ENCODE measurements around the gene RCSD1. TPM values are rescaled to one million over a fixed set of nuclear protein-coding genes. Genes with fewer than 3 reads are reported as not detected.
A peak's percentile ranks its signal among the peaks of the same experiment; 100 is the strongest.

Gene RCSD1
- total RNA-seq, 3 donors from 2014 or later (not counting 1 experiment from before 2014, with no cell fraction given) = 86.3 to 130 (median 110) TPM

- DNase-seq (no peak), ATAC-seq (no peak)
- no peaks in the 10 kb centered on the region for H3K27me3 ChIP-seq (ENCODE audit: control insufficient read depth, insufficient read depth, low read length)
- peak overlapping the region; percentile 76 for H3K27ac ChIP-seq (ENCODE audit: low read length)
- Mint-ChIP-seq H3K4me3 (peak overlapping the region; percentile 47), H3K9me3 (peaks cover 2 to 3% of the 10 kb centered on the region in 2 donors), H3K36me3 (no peaks in the 10 kb centered on the region), H3K4me1 (peaks cover 29 to 37% of the 10 kb centered on the region in 2 donors), H3K27ac (peak overlapping the region; percentile 32 to 68), H3K27me3 (ENCODE audit: low read depth in 2 of 2) (no peaks in the 10 kb centered on the region)
- intact Hi-C loops (cut with micrococcal nuclease) = no loop called here
- no peaks in the 10 kb centered on the region for H3K36me3 ChIP-seq (ENCODE audit: control insufficient read depth, insufficient read depth, low read length)
- no peak for TF ChIP-seq CTCF (IDR thresholded peaks at IDR 0.05)
- no peaks in the 10 kb centered on the region for H3K9me3 ChIP-seq (ENCODE audit: control insufficient read depth, insufficient read depth, low read length)
- peaks cover 30% of the 10 kb centered on the region for H3K4me1 ChIP-seq (ENCODE audit: control insufficient read depth, insufficient read depth, low read length)
- WGBS (ENCODE audit: insufficient coverage) = no CpG with 5 or more reads among the region's 3 CpGs
- no peak overlapping the region for H3K4me3 ChIP-seq (ENCODE audit: low read length)
These were observed 11.2 kb upstream of the RCSD1 start for GRCh38 chr1:167618789-167619188.

- Mint-ChIP-seq H3K27ac (no peak overlapping the region), H3K4me1 (peaks cover 29 to 37% of the 10 kb centered on the region in 2 donors), H3K27me3 (ENCODE audit: low read depth in 2 of 2) (no peaks in the 10 kb centered on the region), H3K36me3 (no peaks in the 10 kb centered on the region), H3K4me3 (no peak overlapping the region), H3K9me3 (peaks cover 2 to 3% of the 10 kb centered on the region in 2 donors)
- WGBS (ENCODE audit: insufficient coverage) = 68% methylated on average over 5 of the region's 5 CpGs
- no peak for TF ChIP-seq CTCF (IDR thresholded peaks at IDR 0.05)
- Histone ChIP-seq H3K27ac (ENCODE audit: low read length) (no peak overlapping the region), H3K27me3 (ENCODE audit: control insufficient read depth, insufficient read depth, low read length) (no peaks in the 10 kb centered on the region), H3K4me1 (ENCODE audit: control insufficient read depth, insufficient read depth, low read length) (peaks cover 30% of the 10 kb centered on the region), H3K9me3 (ENCODE audit: control insufficient read depth, insufficient read depth, low read length) (no peaks in the 10 kb centered on the region), H3K4me3 (ENCODE audit: low read length) (no peak overlapping the region), H3K36me3 (ENCODE audit: control insufficient read depth, insufficient read depth, low read length) (no peaks in the 10 kb centered on the region)
- DNase-seq (no peak), ATAC-seq (no peak)
- intact Hi-C loops (cut with micrococcal nuclease) = no loop called here
These were observed 10.0 kb upstream of the RCSD1 start for GRCh38 chr1:167620002-167620401.

- DNase-seq (no peak), ATAC-seq (no peak)
- H3K9me3 Mint-ChIP-seq = no peaks in the 10 kb centered on the region
- H3K4me3 Mint-ChIP-seq = no peak overlapping the region
- H3K9me3 ChIP-seq (ENCODE audit: control insufficient read depth, insufficient read depth, low read length) = no peaks in the 10 kb centered on the region
- H3K27me3 Mint-ChIP-seq (ENCODE audit: low read depth in 2 of 2) = no peaks in the 10 kb centered on the region
- no peak overlapping the region for H3K27ac Mint-ChIP-seq
- 49% methylated on average over 4 of the region's 4 CpGs for WGBS (ENCODE audit: insufficient coverage)
- intact Hi-C loops (cut with micrococcal nuclease) = no loop called here
- H3K27me3 ChIP-seq (ENCODE audit: control insufficient read depth, insufficient read depth, low read length) = no peaks in the 10 kb centered on the region
- H3K4me1 Mint-ChIP-seq = peaks cover 34 to 40% of the 10 kb centered on the region in 2 donors
- no peaks in the 10 kb centered on the region for H3K36me3 Mint-ChIP-seq
- no peaks in the 10 kb centered on the region for H3K36me3 ChIP-seq (ENCODE audit: control insufficient read depth, insufficient read depth, low read length)
- peaks cover 28% of the 10 kb centered on the region for H3K4me1 ChIP-seq (ENCODE audit: control insufficient read depth, insufficient read depth, low read length)
- no peak for TF ChIP-seq CTCF (IDR thresholded peaks at IDR 0.05)
- H3K4me3 ChIP-seq (ENCODE audit: low read length) = no peak overlapping the region
- no peak overlapping the region for H3K27ac ChIP-seq (ENCODE audit: low read length)
These were observed 8.2 kb upstream of the RCSD1 start for GRCh38 chr1:167621780-167622313.

- H3K27ac Mint-ChIP-seq = peak overlapping the region in 1 of 2 donors; percentile 3
- peaks cover 31% of the 10 kb centered on the region for H3K4me1 ChIP-seq (ENCODE audit: control insufficient read depth, insufficient read depth, low read length)
These were observed 6.1 kb upstream of the RCSD1 start for GRCh38 chr1:167623951-167624350.

More at GRCh38 chr1:167623951-167624350, 6.1 kb upstream of the RCSD1 start:
- H3K9me3 Mint-ChIP-seq = no peaks in the 10 kb centered on the region
- H3K4me1 Mint-ChIP-seq = peaks cover 24 to 37% of the 10 kb centered on the region in 2 donors
- no peak for ATAC-seq
- TF ChIP-seq CTCF (IDR thresholded peaks at IDR 0.05) = no peak
- Histone ChIP-seq H3K27me3 (ENCODE audit: control insufficient read depth, insufficient read depth, low read length) (no peaks in the 10 kb centered on the region), H3K4me3 (ENCODE audit: low read length) (no peak overlapping the region), H3K27ac (ENCODE audit: low read length) (no peak overlapping the region), H3K36me3 (ENCODE audit: control insufficient read depth, insufficient read depth, low read length) (no peaks in the 10 kb centered on the region), H3K9me3 (ENCODE audit: control insufficient read depth, insufficient read depth, low read length) (no peaks in the 10 kb centered on the region)
- no peaks in the 10 kb centered on the region for H3K27me3 Mint-ChIP-seq (ENCODE audit: low read depth in 2 of 2)
- H3K36me3 Mint-ChIP-seq = no peaks in the 10 kb centered on the region
- 85% methylated on average over 3 of the region's 3 CpGs for WGBS (ENCODE audit: insufficient coverage)
- DNase-seq = no peak
- intact Hi-C loops (cut with micrococcal nuclease) = no loop called here
- H3K4me3 Mint-ChIP-seq = no peak overlapping the region

Measured in natural killer cell (primary cell).